HG03342 (cell line): Measurements from ENCODE around the gene ANKS1B.
"Not testable (repeated sequence)": the region's sequence is repeated elsewhere in the genome, so short reads cannot be mapped to it uniquely, and the experiment has no call there.

Source experiments
- ATAC-seq: cut with Tn5 transposase; IDR thresholded peaks from one replicate; pipeline ENCODE4 v1.9.1; 2021; ENCODE audit warnings: mild to moderate bottlenecking, moderate library complexity; ENCODE audit not compliant: unreplicated experiment

ANKS1B gene

GRCh38 chr12:99984271-99985128 is at the start of gene ANKS1B:
Gene ANKS1B, minus strand, starts transcription at chr12:99984936. Its CDS starts 699 bp downstream, at chr12:99984237.
- peak; percentile 61 for ATAC-seq

- no peak for ATAC-seq
Measured at GRCh38 chr12:100031836-100032235, 47.1 kb upstream of the ANKS1B start.

- ATAC-seq: no peak
Measured at GRCh38 chr12:100027671-100028070, 42.9 kb upstream of the ANKS1B start.

- no peak for ATAC-seq
Measured at GRCh38 chr12:100026241-100026640, 41.5 kb upstream of the ANKS1B start.

- no peak for ATAC-seq
Measured at GRCh38 chr12:100024974-100025555, 40.3 kb upstream of the ANKS1B start.

GRCh38 chr12:100020370-100020769 is 35.6 kb upstream of the ANKS1B start:
- ATAC-seq: no peak

- ATAC-seq: no peak
Measured at GRCh38 chr12:100017056-100017455, 32.3 kb upstream of the ANKS1B start.

GRCh38 chr12:100016304-100016703 is 31.6 kb upstream of the ANKS1B start:
- ATAC-seq: not testable (repeated sequence)

- ATAC-seq: not testable (repeated sequence)
Measured at GRCh38 chr12:100005846-100006245, 21.1 kb upstream of the ANKS1B start.

- no peak for ATAC-seq
Measured at GRCh38 chr12:99997806-99998205, 13.1 kb upstream of the ANKS1B start.

GRCh38 chr12:99996095-99996494 is 11.4 kb upstream of the ANKS1B start:
- no peak for ATAC-seq

- no peak for ATAC-seq
Measured at GRCh38 chr12:99985631-99986030, 895 bp upstream of the ANKS1B start.

GRCh38 chr12:99985129-99985570 is 414 bp upstream of the ANKS1B start:
- ATAC-seq: peak; percentile 45

- ATAC-seq: no peak
Measured at GRCh38 chr12:99983456-99984258, 1.1 kb downstream of the ANKS1B start.

GRCh38 chr12:99981639-99982190 is 3.0 kb downstream of the ANKS1B start:
- ATAC-seq: no peak

- ATAC-seq: no peak
Measured at GRCh38 chr12:99979471-99979870, 5.3 kb downstream of the ANKS1B start.

GRCh38 chr12:99978152-99978551 is 6.6 kb downstream of the ANKS1B start:
- ATAC-seq: no peak

GRCh38 chr12:99977550-99977949 is 7.2 kb downstream of the ANKS1B start:
- no peak for ATAC-seq

- no peak for ATAC-seq
Measured at GRCh38 chr12:99976762-99977161, 8.0 kb downstream of the ANKS1B start.

GRCh38 chr12:99975321-99975720 is 9.4 kb downstream of the ANKS1B start:
- no peak for ATAC-seq

- ATAC-seq: no peak
Measured at GRCh38 chr12:99974146-99974545, 10.6 kb downstream of the ANKS1B start.
